RPMI7951 (cell line): ENCODE measurements around the gene HPN. TPM values are rescaled to one million over a fixed set of nuclear protein-coding genes. Genes with fewer than 3 reads are reported as not detected.
"Not testable (repeated sequence)": the region's sequence is repeated elsewhere in the genome, so short reads cannot be mapped to it uniquely, and the experiment has no call there.

Source experiments
- DNase-seq: peaks from one replicate; pipeline ENCODE4 v3.0.0-alpha.2; 2012; ENCODE audit warnings: low read depth
- total RNA-seq: library from RNA; depleted of rRNA; stranded (reverse); fragments of >200 nt; shearing (Covaris generic); gene quantifications from 2 replicates; pipeline ENCODE4 v1.2.3, GENCODE V29; 2014; rRNA removed

HPN gene
- total RNA-seq: 0.10 TPM in 1 of 2 replicates, not detected in the other

DNA sequence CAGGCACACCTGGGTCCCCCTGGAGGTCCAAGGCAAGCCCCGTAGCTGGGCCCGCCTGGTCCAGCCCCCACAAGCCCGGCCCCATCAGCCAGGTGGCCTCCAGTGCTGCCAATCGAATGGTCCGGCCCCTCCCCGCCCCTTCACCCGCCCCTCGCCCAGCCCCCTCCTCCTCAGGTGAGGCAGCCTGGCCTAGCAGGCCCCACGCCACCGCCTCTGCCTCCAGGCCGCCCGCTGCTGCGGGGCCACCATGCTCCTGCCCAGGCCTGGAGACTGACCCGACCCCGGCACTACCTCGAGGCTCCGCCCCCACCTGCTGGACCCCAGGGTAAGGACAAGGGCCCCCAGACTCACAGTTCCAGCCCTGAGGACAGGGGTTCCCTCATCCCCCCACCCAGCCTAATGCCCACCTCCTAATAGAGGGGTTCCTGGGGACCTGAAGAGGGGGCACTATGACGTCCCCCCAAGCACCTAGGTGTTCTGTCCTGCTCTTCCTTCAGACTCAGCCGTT is at the start of gene HPN:
Gene HPN (plus strand): TSS at position 174 of the 508 bp plus-strand sequence. CDS start 786 bp downstream, outside the sequence.
- DNase-seq: no peak

DNA sequence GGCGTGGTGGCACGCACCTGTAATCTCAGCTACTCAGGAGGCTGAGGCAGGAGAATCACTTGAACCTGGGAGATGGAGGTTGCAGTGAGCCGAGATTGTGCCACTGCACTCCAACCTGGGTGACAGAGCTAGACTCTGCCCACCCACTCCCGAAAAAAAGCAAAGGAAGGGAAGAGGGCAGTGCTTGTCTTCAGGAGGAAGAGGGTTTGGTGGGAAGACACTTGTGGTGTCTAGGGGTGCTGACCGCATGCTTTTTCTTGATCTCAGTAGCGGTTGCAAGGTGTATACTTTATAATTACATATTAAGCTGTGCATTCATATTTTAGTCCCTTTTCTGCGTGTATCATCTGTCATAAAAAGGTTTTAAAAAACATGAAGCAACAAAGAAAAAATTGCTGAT is 48.9 kb upstream of the HPN start:
- DNase-seq: not testable (repeated sequence)

DNA sequence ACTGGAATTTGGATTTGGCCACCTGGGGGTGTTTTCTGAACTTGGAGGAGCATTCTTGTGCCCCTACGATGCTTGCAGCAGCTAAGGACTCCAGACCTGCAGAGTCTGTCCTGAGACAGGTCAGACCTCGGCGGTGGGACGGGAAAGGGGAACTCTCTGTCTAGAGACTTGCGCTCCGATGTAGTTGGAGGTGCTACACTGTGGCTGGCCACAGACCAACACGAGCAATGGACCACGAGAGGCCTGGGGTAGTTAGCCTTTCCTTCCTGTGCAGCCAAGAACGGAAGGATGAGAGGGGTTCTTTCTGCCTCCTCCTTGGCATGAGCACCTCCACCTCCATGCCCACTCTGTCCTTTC is 47.3 kb upstream of the HPN start:
- no peak for DNase-seq

DNA sequence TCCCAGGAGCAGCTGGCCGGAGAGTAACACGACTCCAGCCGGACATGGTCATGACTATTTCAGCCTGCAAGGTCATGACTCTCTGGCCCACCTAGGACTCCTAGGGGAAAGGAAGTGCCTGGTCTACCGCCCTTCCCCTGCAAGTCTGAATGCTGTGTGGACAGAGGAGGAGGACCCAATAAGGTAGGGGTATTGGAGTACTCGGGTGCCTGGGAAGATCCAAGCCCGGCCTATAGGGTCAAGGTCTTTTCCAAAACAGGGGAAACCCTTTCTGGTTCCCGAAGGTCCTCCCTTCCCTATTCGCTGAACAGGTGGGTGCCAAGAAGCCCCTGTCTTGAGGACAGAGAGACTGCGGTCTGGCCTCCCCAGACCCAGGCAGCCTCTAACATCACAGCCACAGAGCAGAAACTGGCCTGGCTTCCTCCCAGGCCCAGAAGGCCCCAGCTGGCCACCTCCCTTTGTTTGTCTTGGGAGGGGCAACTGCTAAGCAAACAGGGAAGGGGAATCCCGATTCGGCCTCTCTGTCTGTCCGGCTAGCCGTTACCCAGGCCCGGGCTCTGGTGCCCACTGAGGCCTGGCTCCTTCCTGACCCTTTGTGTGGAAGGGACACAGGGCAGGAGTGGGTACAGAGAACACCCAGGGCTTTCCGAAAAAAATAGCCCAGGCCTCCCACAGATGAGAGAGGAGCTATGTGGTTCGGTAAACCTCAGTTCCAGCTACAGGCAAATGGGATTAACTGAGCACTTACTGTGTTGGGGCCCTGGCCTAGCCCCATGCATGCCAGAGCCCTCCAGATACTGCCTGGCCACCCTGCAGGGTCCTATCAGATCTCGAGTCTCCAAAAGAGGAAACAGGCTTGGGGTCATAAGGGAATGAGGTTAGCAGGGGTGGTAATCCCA is 46.6 kb upstream of the HPN start:
- DNase-seq: no peak

DNA sequence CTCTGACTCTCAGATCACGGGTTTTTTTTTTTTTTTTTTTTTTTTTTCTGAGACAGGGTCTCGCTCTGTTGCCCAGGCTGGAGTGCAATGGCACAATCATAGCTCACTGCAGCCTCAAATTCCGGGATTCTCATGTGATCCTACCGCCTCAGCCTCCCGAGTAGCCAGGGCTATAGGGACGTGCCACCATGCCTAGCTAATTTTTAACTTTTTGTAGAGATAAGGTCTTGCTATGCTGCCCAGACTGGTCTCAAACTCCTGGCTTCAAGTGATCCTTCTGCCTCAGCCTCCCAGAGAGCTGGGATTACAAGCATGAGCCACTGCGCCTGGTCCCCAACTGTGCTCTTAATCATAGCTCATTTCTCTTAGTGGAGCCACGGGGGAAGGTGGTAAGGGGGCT is 46.0 kb upstream of the HPN start:
- DNase-seq: no peak

- DNase-seq: no peak
Measured at GRCh38 chr19:34997071-34997617, 44.4 kb upstream of the HPN start.

- DNase-seq: not testable (repeated sequence)
Measured at GRCh38 chr19:34998224-34998623, 43.3 kb upstream of the HPN start.

DNA sequence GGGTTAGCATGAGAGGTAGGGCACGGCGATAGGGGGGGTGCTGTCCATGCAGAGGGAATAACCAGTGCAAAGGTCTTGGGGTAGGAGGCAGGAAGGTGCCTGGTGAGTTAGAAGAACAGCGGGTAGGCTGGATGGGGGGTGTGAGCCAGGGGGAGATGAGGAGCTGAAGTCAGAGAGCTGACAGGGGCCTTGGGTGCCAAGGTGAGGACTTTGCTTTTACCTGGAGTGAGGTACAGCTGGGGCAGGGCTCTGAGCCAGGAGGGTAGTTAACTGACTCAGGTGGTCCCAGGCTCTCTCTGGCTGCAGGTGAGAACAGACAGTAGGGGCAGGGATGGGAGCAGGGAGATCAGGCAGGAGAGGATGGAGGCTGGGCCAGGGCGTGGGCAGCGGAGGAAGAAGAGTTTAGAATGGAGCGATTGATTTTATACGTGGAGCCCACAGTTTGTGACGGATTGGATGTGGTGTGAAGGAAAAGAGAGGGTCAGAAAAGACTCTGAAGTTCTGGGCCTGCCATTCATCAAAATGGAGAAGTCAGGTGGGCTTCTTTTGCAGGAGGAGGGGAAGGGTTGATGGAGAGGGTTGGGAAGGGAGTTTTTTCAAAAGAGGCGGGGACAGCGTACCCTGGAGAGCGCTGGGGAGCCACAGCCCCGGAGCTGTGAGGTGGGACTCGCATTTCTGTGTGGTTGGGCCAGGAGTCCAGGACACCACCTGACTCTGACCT is 42.6 kb upstream of the HPN start:
- no peak for DNase-seq

GRCh38 chr19:34999498-35000337 is 41.8 kb upstream of the HPN start, which contains the start of gene GRAMD1A:
Gene GRAMD1A, plus strand, starts transcription at chr19:35000323. Its CDS starts 156 bp downstream, at chr19:35000479.
- peak; percentile 89 for DNase-seq

- no peak for DNase-seq
Measured at GRCh38 chr19:35000338-35000646, 41.2 kb upstream of the HPN start.

GRCh38 chr19:35000647-35001501 is 40.6 kb upstream of the HPN start:
- DNase-seq: peak; percentile 56

DNA sequence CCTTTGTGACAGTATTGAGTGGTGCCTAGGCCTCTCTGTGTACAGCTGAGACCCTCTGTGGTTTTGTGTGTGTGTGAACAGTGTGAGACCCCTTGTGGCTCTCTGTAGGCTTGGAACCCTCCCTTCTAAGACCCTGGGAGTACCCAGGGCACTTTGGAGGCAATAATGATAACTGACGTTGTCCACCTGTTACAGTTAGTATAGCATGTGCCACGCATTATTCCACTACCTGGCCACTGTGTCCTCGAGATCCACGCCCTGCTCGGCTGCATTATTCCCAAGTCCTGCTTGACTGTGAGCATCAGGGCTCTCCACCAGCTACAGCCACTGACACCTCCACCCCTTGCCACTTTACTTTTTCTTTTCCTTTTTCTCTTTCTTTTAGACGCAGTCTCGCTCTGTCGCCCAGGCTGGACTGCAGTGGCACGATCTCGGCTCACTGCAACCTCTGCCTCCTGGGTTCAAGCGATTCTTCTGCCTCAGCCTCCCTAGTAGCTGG is 39.4 kb upstream of the HPN start:
- no peak for DNase-seq

GRCh38 chr19:35004517-35005255 is 36.8 kb upstream of the HPN start:
- DNase-seq: no peak

GRCh38 chr19:35005256-35005977 is 36.1 kb upstream of the HPN start:
- DNase-seq: no peak

DNA sequence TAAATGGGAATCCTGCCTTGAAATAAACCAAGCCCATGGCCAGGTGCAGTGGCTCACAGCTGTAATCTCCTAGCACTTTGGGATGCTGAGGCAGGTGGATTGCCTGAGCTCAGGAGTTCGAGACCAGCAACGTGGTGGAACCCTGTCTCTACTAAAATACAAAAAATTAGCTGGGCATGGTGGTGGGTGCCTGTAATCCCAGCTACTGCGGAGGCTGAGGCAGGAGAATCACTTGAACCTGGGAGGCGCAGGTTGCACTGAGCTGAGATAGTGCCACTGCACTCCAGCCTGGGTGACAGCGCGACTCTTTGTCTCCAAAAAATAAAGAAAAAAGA is 35.5 kb upstream of the HPN start:
- not testable (repeated sequence) for DNase-seq

DNA sequence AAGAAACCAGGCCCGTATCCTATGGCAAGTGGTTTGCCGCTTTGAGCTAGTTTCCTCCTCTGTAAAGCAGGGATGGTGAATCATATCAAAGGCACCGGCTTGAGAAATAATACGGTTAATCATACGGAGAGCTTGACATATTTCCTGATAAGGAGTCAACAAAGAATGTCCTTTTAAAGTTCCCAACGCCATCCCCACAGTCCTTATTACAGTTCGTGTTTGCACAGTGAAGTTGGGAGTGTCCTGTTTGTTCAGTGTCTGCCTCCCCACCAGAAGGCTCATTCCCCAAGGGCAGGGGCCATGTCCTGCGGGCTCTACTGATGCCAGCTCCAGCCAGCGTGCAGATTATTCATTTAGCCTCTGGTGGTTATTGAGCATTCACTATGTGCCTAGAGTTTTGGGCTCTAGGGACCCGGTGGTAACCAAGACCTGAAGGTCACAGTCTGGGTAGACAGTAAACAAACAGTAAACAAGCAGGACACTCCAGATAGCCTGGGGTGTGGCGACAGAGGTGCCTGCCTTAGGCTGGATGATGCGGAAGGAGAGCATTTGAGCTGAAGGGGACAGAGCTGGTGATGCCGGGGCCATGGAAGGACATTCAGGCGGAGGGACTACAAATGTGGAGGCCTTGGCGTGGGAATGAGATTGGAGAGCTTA is 35.1 kb upstream of the HPN start:
- DNase-seq: peak; percentile 50

- no peak for DNase-seq
Measured at GRCh38 chr19:35006999-35007365, 34.5 kb upstream of the HPN start.

- DNase-seq: not testable (repeated sequence)
Measured at GRCh38 chr19:35007427-35007826, 34.1 kb upstream of the HPN start.

DNA sequence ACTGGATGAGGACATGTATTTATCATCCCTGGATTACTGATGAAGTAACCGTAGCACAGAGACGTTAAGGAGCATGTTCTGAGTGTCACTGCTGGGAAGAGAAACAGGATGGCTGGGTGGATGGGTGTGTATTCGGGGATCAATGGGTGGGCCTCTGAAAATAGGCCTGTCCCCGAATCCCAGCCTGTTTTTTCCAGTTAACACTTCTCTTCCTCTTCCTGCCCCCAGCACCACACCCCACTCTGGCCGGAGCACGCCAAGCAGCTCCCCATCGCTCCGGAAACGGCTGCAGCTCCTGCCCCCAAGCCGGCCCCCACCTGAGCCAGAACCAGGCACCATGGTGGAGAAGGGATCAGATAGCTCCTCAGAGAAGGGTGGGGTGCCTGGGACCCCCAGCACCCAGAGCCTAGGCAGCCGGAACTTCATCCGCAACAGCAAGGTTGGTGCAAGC is 32.6 kb upstream of the HPN start:
- no peak for DNase-seq
